H1 (cell line): ENCODE results near the gene MED17. TPM values are rescaled to one million over a fixed set of nuclear protein-coding genes. Genes with fewer than 3 reads are reported as not detected.

Experiments used
- CTCF ChIA-PET: fragments of 300-600 bp; sonication (Branson Sonifier 250); formaldehyde crosslinking; loops from one replicate; lab custom pipeline; 2021; ENCODE audit not compliant: partially characterized antibody; lab: Charles Lee
- POLR2A ChIA-PET: fragments of 300-600 bp; sonication (Branson Sonifier 250); formaldehyde crosslinking; loops from one replicate; lab custom pipeline; 2021; ENCODE audit warnings: inconsistent platforms; ENCODE audit not compliant: partially characterized antibody; lab: Charles Lee
- DNase-seq, 2 experiments: peaks; one replicate each; pipeline versions ENCODE4 v3.0.0 to v3.0.0-alpha.2; 2010 to 2022; ENCODE audit warnings: low spot score in 2 of 2, low read depth in 1 of 2, mixed read lengths in 1 of 2
- FAIRE-seq: peaks from 2 replicates; lab custom pipeline; 2011; peaks lifted over from hg19 to GRCh38; lab: Jason Lieb, UNC
- H2AFZ ChIP-seq: 2 replicates; pipeline ENCODE4 v1.8.1; 2012; ENCODE audit warnings: low read length, inconsistent platforms
- H2AK5ac ChIP-seq: 2 replicates; pipeline ENCODE4 v1.6.1; 2013; ENCODE audit warnings: low read depth, low read length
- H2BK120ac ChIP-seq: replicated peaks from 2 replicates; pipeline ENCODE3; 2013; ENCODE audit warnings: low read depth, low read length, inconsistent platforms
- H2BK12ac ChIP-seq: 2 replicates; pipeline ENCODE4 v1.6.1; 2013; ENCODE audit warnings: low read depth, low read length
- H2BK15ac ChIP-seq: 2 replicates; pipeline ENCODE4 v1.6.1; 2013; ENCODE audit warnings: low read length
- H2BK20ac ChIP-seq: 2 replicates; pipeline ENCODE4 v1.6.1; 2013; ENCODE audit warnings: low read length
- H2BK5ac ChIP-seq: 2 replicates; pipeline ENCODE4 v1.6.1; 2013; ENCODE audit warnings: low read depth, low read length
- H3K14ac ChIP-seq: 2 replicates; pipeline ENCODE4 v1.6.1; 2013; ENCODE audit warnings: inconsistent platforms; ENCODE audit not compliant: insufficient read length
- H3K18ac ChIP-seq: 2 replicates; pipeline ENCODE4 v1.6.1; 2013; ENCODE audit warnings: low read length; ENCODE audit errors: extremely low read depth
- H3K23ac ChIP-seq: 2 replicates; pipeline ENCODE4 v1.6.1; 2013; ENCODE audit warnings: inconsistent platforms; ENCODE audit not compliant: insufficient read length
- H3K23me2 ChIP-seq: 2 replicates; pipeline ENCODE4 v1.6.1; 2013; ENCODE audit warnings: low read depth, low read length
- H3K27ac ChIP-seq: 2 replicates; pipeline ENCODE4 v1.6.1; 2011; ENCODE audit warnings: low read depth, low read length, inconsistent platforms
- H3K27me3 ChIP-seq, 4 experiments: replicated peaks in 1 of 4; 1 replicate in 1 of 4; 2 replicates in 3 of 4; pipeline versions ENCODE4 v1.6.1 to v1.8.1; 2011 to 2013; ENCODE audit warnings: low read length in 3 of 4, mild to moderate bottlenecking in 3 of 4, inconsistent platforms in 2 of 4, mixed read lengths in 2 of 4, moderate library complexity in 1 of 4; ENCODE audit not compliant: control insufficient read depth in 3 of 4, insufficient read depth in 3 of 4; ENCODE audit errors: extremely low read depth in 1 of 4
- H3K36me3 ChIP-seq, 4 experiments: 2 replicates each; pipeline versions ENCODE4 v1.6.1 to v1.8.1; 2011 to 2013; ENCODE audit warnings: mild to moderate bottlenecking in 4 of 4, low read length in 3 of 4, moderate library complexity in 2 of 4, control low read depth in 1 of 4, inconsistent platforms in 1 of 4; ENCODE audit not compliant: insufficient read depth in 4 of 4, control insufficient read depth in 2 of 4
- H3K4ac ChIP-seq: replicated peaks from 2 replicates; pipeline ENCODE3; 2013; ENCODE audit warnings: low read length, low read depth, mixed read lengths, inconsistent platforms; ENCODE audit not compliant: insufficient read length
- H3K4me1 ChIP-seq, 4 experiments: replicated peaks in 1 of 4; 1 replicate in 1 of 4; 2 replicates in 3 of 4; pipeline versions ENCODE4 v1.6.1 to v1.8.1; 2011 to 2013; ENCODE audit warnings: low read length in 3 of 4, inconsistent platforms in 2 of 4, mixed read lengths in 1 of 4; ENCODE audit not compliant: insufficient read depth in 4 of 4, control insufficient read depth in 3 of 4
- H3K4me2 ChIP-seq, 2 experiments: 2 replicates each; pipeline versions ENCODE4 v1.6.1 to v1.8.1; 2011 to 2013; ENCODE audit warnings: low read depth in 2 of 2, low read length in 2 of 2, control low read depth in 1 of 2, inconsistent platforms in 1 of 2, mild to moderate bottlenecking in 1 of 2; ENCODE audit not compliant: insufficient read depth in 1 of 2
- H3K4me3 ChIP-seq, 4 experiments: fragments of 200-600, 300-600 bp in 1 of 4; sonication (generic), shearing (Covaris generic), sonication (Bioruptor Twin) in 1 of 4; 2 replicates each; pipeline versions ENCODE4 v1.5.1 to v1.8.1; 2011 to 2016; ENCODE audit warnings: low read length in 4 of 4, low read depth in 3 of 4, control low read depth in 2 of 4, inconsistent platforms in 2 of 4, mild to moderate bottlenecking in 2 of 4, mixed read lengths in 1 of 4, moderate library complexity in 1 of 4; ENCODE audit not compliant: insufficient read depth in 2 of 4; ENCODE audit errors: extremely low read depth in 1 of 4
- H3K56ac ChIP-seq: replicated peaks from 2 replicates; pipeline ENCODE3; 2013; ENCODE audit warnings: low read depth, mild to moderate bottlenecking, mixed read lengths, low read length, inconsistent platforms; ENCODE audit not compliant: insufficient read length
- H3K79me1 ChIP-seq: 2 replicates; pipeline ENCODE4 v1.6.1; 2013; ENCODE audit warnings: low read depth, low read length, control low read depth
- H3K79me2 ChIP-seq, 2 experiments: 2 replicates each; pipeline versions ENCODE4 v1.6.1 to v1.8.1; 2012 to 2013; ENCODE audit warnings: low read length in 2 of 2, mild to moderate bottlenecking in 2 of 2, inconsistent platforms in 1 of 2; ENCODE audit not compliant: insufficient read depth in 2 of 2, control insufficient read depth in 1 of 2
- H3K9ac ChIP-seq, 4 experiments: replicated peaks in 1 of 4; 1 replicate in 1 of 4; 2 replicates in 3 of 4; pipeline versions ENCODE4 v1.6.1 to v1.8.1; 2011 to 2013; ENCODE audit warnings: low read depth in 3 of 4, low read length in 3 of 4, control low read depth in 2 of 4, mild to moderate bottlenecking in 2 of 4, moderate library complexity in 2 of 4, inconsistent platforms in 1 of 4; ENCODE audit errors: extremely low read depth in 1 of 4
- H3K9me3 ChIP-seq, 2 experiments: 2 replicates each; pipeline versions ENCODE4 v1.6.1 to v1.8.1; 2012 to 2013; ENCODE audit warnings: mild to moderate bottlenecking in 2 of 2, moderate library complexity in 2 of 2, control low read depth in 1 of 2, inconsistent platforms in 1 of 2, low read depth in 1 of 2, low read length in 1 of 2, mixed read lengths in 1 of 2; ENCODE audit not compliant: insufficient read depth in 2 of 2
- H4K20me1 ChIP-seq, 2 experiments: replicated peaks in 1 of 2; 2 replicates each; pipeline versions ENCODE3 to v1.8.1; 2011 to 2013; ENCODE audit warnings: inconsistent platforms in 2 of 2, low read length in 2 of 2, mild to moderate bottlenecking in 1 of 2; ENCODE audit not compliant: insufficient read depth in 2 of 2, control insufficient read depth in 1 of 2
- H4K5ac ChIP-seq: 2 replicates; pipeline ENCODE4 v1.6.1; 2013; ENCODE audit warnings: low read length, low read depth, mixed read lengths, inconsistent platforms; ENCODE audit not compliant: insufficient read length
- H4K8ac ChIP-seq: 2 replicates; pipeline ENCODE4 v1.8.0; 2013; ENCODE audit warnings: mild to moderate bottlenecking, moderate library complexity, low read length, inconsistent platforms; ENCODE audit not compliant: insufficient read depth; ENCODE audit errors: extremely low read depth
- H4K91ac ChIP-seq: replicated peaks from 2 replicates; pipeline ENCODE3; 2013; ENCODE audit warnings: low read length, mixed read lengths, inconsistent platforms; ENCODE audit not compliant: insufficient read length
- ASH2L ChIP-seq: fragments of 200-600, 300-600 bp; sonication (generic); IDR thresholded peaks from one replicate; pipeline ENCODE4 v1.7.1; 2017; ENCODE audit warnings: low read length
- BRCA1 ChIP-seq: IDR thresholded peaks from 2 replicates; pipeline ENCODE4 v1.6.1; 2012; ENCODE audit warnings: low read depth, low read length, improper control_type of control experiment
- EGR1 ChIP-seq: IDR thresholded peaks from 2 replicates; pipeline ENCODE4 v1.6.1; 2011; ENCODE audit warnings: low read depth, low read length, borderline replicate concordance
- GTF2F1 ChIP-seq: IDR thresholded peaks from 2 replicates; pipeline ENCODE4 v1.6.1; 2012; ENCODE audit warnings: low read depth, low read length, improper control_type of control experiment, borderline replicate concordance
- KDM1A ChIP-seq: fragments of 200-600, 300-600 bp; sonication (generic); IDR thresholded peaks from 2 replicates; pipeline ENCODE4 v1.7.1; 2016; ENCODE audit warnings: mild to moderate bottlenecking, low read length, borderline replicate concordance
- PHF8 ChIP-seq: fragments of 200-600 bp; sonication (generic); conservative IDR thresholded peaks from 2 replicates; pipeline ENCODE4 v1.7.1; 2012; ENCODE audit warnings: low read depth, mild to moderate bottlenecking, inconsistent platforms, low read length, moderate library complexity
- POLR2A ChIP-seq, 2 experiments: IDR thresholded peaks; 1 replicate in 1 of 2; 2 replicates in 1 of 2; pipeline ENCODE4 v1.6.1; 2011; ENCODE audit warnings: low read depth in 2 of 2, low read length in 2 of 2, mild to moderate bottlenecking in 2 of 2; ENCODE audit errors: control extremely low read depth in 1 of 2
- RBBP5 ChIP-seq: IDR thresholded peaks from 2 replicates; pipeline ENCODE4 v1.7.1; 2012; ENCODE audit warnings: low read depth, mild to moderate bottlenecking, inconsistent platforms, low read length, moderate library complexity, borderline replicate concordance
- TAF1 ChIP-seq: IDR thresholded peaks from 2 replicates; pipeline ENCODE4 v1.6.1; 2011; ENCODE audit warnings: mild to moderate bottlenecking, low read depth, low read length
- TAF7 ChIP-seq: optimal IDR thresholded peaks from 2 replicates; pipeline ENCODE3; 2011; ENCODE audit warnings: low read depth, mild to moderate bottlenecking, inconsistent platforms, low read length, moderate library complexity, borderline replicate concordance
- WGBS, 2 experiments: shearing (Covaris generic) in 1 of 2; methylation state at CpG; one replicate each; pipeline versions ENCODE4 v1.1.6 to v1.1.7; 2013 to 2015; ENCODE audit warnings: low lambda C conversion rate in 2 of 2, mixed read lengths in 2 of 2, inconsistent platforms in 1 of 2, low coverage in 1 of 2, missing lambda C conversion rate in 1 of 2; ENCODE audit not compliant: insufficient replicate concordance in 2 of 2, insufficient coverage in 1 of 2, insufficient read length in 1 of 2; ENCODE audit errors: extremely low coverage in 1 of 2, missing lambda C conversion rate in 1 of 2; 5-methylcytosine and 5-hydroxymethylcytosine counted together
- polyA plus RNA-seq, 7 experiments: library from polyadenylated mRNA; depleted of rRNA in 3 of 7; stranded (reverse) in 5 of 7; unstranded in 2 of 7; fragments of >200 nt in 5 of 7; fragments of 200-250 nt in 2 of 7; gene quantifications; 1 replicate in 5 of 7; 2 replicates in 1 of 7; 4 replicates in 1 of 7; pipeline versions ENCODE4 v1.2.1 to v1.2.3, GENCODE V29; 2011 to 2013; ENCODE audit warnings: missing spikeins in 2 of 7, mixed read lengths in 2 of 7
- total RNA-seq: library from RNA; stranded (reverse); fragmentation: NEBNext Ultra II Directional; extraction: Animal tissue kit (Norgen Biotek cat#: 25700); gene quantifications from 2 replicates; pipeline ENCODE4 v1.2.1, GENCODE V29; 2021

The MED17 gene
- total and polyA plus RNA-seq, 2 of the 8 experiments (the other 6 are each of a cell fraction or from before 2014, with no cell fraction given), result 8.8 to 33.7 TPM

- no peak within 1 kb of the TSS; the same call in 1 of the 2 replicates for H2BK12ac ChIP-seq
- peak within 1 kb of the TSS; percentile 93 for H3K27ac ChIP-seq
- DNase-seq (peak; percentile 88 to 93), FAIRE-seq (no peak)
- no peak within 1 kb of the TSS for H3K14ac ChIP-seq
- no peak within 1 kb of the TSS for H2BK120ac ChIP-seq
- H3K56ac ChIP-seq, result peak within 1 kb of the TSS; percentile 81
- peak within 1 kb of the TSS; percentile 74; the same call in 1 of the 2 replicates for H2AFZ ChIP-seq
- peaks cover 6 to 8% of the 10 kb centered on the region in 2 experiments for H4K20me1 ChIP-seq
- H4K8ac ChIP-seq, result peak within 1 kb of the TSS; percentile 95
- POLR2A ChIA-PET, result interaction anchor here (0.6 to 16.4 kb wide), 36 partner anchors 10 to 931 kb away, joined by 3 to 495 read pairs (median 5); partner anchors contain the start of genes CEP295, MED17, PANX1 and SLC36A4
- peaks cover 18 to 76% of the 10 kb centered on the region in 2 experiments for H3K79me2 ChIP-seq
- H2BK15ac ChIP-seq, result no peak within 1 kb of the TSS
- H2AK5ac ChIP-seq, result peak within 1 kb of the TSS; percentile 98; the same call in 1 of the 2 replicates
- no peaks in the 10 kb centered on the region for H3K27me3 ChIP-seq
- H3K79me1 ChIP-seq, result no peaks in the 10 kb centered on the region; the same call in 1 of the 2 replicates
- peaks cover 3 to 9% (median 6%) of the 10 kb centered on the region in 4 experiments; a peak in 6 of 7 replicates for H3K4me1 ChIP-seq
- peak within 1 kb of the TSS; percentile 90 for H2BK5ac ChIP-seq
- peak within 1 kb of the TSS; percentile 91 to 100 (median 98) for H3K4me3 ChIP-seq
- H3K4ac ChIP-seq, result peak within 1 kb of the TSS; percentile 5
- no peak within 1 kb of the TSS for H3K23ac ChIP-seq
- peaks cover 15 to 46% (median 34%) of the 10 kb centered on the region in 4 experiments for H3K36me3 ChIP-seq
- peak within 1 kb of the TSS; percentile 85 to 100 (median 97) for H3K9ac ChIP-seq
- WGBS, 2 experiments, result 2% methylated on average over 54 of the region's 65 CpGs; no CpG with 5 or more reads in 1 of the 2 experiments
- CTCF ChIA-PET, result interaction anchor here (0.6 to 1.9 kb wide), 3 partner anchors 9 to 43 kb away, joined by 3 to 10 read pairs (median 3); partner anchors contain the start of gene MED17
- peak within 1 kb of the TSS; percentile 89 for H3K18ac ChIP-seq
- H2BK20ac ChIP-seq, result no peak within 1 kb of the TSS
- H3K9me3 ChIP-seq, result no peaks in the 10 kb centered on the region
- H4K91ac ChIP-seq, result peak within 1 kb of the TSS; percentile 48
- H3K4me2 ChIP-seq, result peak within 1 kb of the TSS; percentile 69 to 96
- peak within 1 kb of the TSS; percentile 95 for H4K5ac ChIP-seq
- no peaks in the 10 kb centered on the region; the same call in 1 of the 2 replicates for H3K23me2 ChIP-seq
- TF ChIP-seq TAF7, result peak; percentile 99
- TF ChIP-seq KDM1A, result 0 out of 2 replicates have a peak, but pooled peaks have one; percentile 40
- TF ChIP-seq BRCA1, result peak; percentile 79
- peak; percentile 99 for TF ChIP-seq TAF1
- peak; percentile 87 for TF ChIP-seq ASH2L
- TF ChIP-seq POLR2A (IDR thresholded peaks at IDR 0.05; ENCODE audit: control extremely low read depth in 1 of 2, low read depth in 2 of 2, low read length in 2 of 2), result peak; percentile 92 to 99
- peak; percentile 97 for TF ChIP-seq GTF2F1
- TF ChIP-seq PHF8, result peak; percentile 94
- TF ChIP-seq EGR1, result 0 out of 2 replicates have a peak, but pooled peaks have one; percentile 35
- peak; percentile 77 for TF ChIP-seq RBBP5
Observed at GRCh38 chr11:93741094-93741881, 42.8 kb upstream of the MED17 start, which contains the start of the genes C11orf54 and TAF1D. Gene C11orf54, plus strand, starts transcription at chr11:93741672. Its CDS starts 5,722 bp downstream, at chr11:93747394. Gene TAF1D, minus strand, starts transcription at chr11:93741495. Its CDS starts 2,191 bp downstream, at chr11:93739304.
